GM11168 (cell line): ENCODE results near the gene TSPAN11.

ENCODE experiments used
- in situ Hi-C: fragments of 300-500 bp; cut with MboI; formaldehyde crosslinking; loops from one replicate; pipeline ENCODE4 v1.12.0; 2022; ENCODE audit warnings: low sequenced_read_pairs; ENCODE audit not compliant: unreplicated experiment

The TSPAN11 gene

DNA sequence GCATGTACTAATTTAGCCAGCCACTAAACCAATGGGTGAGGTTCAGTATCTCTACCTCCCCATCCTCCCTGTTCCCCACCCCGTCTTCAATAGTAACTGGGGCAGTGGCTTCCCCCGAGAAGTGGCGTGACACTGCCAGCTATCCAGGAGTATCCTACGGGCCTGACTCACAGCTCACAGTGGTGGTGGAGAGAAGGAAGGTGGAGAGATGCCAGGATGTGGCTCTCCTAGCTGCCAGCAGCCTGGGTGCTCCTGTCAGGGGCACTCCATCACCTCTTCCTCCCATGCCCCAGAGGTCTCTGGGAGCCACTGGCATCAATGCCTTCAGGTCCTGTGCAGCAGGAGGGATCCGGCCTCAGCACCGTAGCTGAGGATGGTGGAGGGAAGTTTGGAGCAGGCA is 49.0 kb downstream of the TSPAN11 start:
- in situ Hi-C loops = no loop called here

DNA sequence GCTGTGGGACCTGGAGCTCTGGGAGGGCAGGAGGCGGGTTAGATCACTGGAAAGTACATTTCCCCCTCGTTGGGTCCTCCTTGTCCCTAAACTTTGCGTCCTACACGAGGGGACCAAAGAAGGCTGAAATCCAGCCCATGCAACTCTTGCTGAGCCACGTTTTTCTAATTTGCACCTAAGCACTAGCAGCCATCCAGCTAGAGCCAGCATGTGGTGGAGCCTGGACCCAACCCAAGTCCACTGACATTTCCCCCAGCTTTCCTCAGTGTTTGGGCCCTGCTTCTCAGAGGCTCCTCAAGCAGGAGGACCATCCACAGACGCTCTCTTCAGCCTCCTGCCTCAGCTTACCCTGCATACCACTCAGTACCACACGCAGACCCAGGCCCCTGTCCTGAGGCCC is 49.7 kb downstream of the TSPAN11 start:
- in situ Hi-C loops = no loop called here

DNA sequence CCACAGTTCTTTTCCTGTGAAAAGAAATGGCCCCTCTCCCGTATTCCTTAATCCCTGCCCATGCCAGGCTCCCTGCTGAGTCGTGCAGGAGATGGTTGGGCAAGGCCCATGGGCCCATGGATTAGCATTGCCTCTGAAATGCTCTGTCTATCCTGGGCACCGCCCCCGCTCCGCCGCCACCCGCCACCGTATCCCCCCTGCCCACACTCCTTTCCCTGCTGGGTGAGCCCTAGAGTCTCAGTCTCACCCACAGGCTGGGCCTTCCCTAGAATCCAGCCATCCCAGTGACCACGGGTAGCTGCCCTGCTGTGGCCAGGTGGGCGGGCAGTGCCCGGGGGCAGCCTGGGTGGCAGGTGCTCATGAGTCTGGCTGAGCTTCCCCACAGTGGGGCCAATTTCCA is 50.6 kb downstream of the TSPAN11 start:
- in situ Hi-C loops = no loop called here

DNA sequence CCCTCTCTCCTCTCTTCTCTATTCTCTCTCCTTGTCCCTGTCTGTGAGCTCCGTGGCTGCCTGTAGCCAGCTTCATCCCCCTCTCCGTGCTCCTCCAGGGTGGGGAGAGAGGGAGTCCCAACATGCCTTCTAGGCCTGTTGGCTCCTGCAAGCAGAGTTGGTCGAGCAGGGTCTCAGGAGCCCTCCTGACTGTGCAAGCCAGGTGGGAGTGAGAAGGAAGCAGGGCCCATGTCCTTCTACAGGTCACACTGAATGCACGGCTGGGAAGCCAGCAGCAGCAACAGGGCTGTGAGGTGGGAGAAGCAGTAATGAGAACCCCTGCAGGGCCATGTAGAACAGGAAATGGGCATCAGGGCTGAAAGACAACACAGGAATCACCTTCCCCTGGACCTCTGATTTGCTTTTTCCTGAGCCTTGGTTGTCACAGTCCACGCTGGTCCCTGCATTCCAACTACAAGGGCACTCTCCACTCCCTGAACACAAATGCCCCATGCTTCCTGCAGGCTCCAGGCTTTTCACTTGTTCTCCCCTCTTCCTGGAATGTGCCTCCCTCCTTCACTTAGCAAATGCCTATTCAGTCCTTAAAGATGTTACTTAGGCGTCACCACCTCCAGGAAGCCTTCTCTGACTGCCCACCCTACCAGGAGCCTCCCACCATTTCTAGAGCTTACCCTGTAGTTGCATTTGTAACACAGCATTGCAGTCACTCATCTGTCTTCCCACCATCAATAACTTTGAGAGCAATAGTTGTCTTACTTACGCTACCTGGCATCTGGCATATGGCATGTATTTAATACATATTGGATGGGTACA is 51.2 kb downstream of the TSPAN11 start:
- in situ Hi-C loops = no loop called here

DNA sequence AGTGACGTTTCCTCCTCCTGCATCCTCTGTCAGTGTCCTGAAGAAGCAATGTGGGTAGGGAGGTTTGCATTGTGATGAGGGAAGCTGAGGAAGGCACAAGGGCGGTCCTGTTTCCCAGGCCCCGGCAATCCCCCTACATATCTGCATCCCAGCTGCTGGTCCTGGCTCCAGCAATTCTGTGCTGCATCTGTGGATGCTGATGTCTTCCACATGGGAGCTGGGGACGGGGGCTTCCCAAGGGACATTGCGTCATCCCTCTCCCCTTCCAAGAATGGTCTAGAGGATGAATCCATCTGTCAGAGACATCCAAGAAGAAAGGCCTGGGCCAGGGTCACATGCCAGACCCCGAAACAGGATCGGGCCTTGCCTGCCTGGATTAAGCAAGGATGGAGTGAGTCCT is 52.1 kb downstream of the TSPAN11 start:
- in situ Hi-C loops = no loop called here

DNA sequence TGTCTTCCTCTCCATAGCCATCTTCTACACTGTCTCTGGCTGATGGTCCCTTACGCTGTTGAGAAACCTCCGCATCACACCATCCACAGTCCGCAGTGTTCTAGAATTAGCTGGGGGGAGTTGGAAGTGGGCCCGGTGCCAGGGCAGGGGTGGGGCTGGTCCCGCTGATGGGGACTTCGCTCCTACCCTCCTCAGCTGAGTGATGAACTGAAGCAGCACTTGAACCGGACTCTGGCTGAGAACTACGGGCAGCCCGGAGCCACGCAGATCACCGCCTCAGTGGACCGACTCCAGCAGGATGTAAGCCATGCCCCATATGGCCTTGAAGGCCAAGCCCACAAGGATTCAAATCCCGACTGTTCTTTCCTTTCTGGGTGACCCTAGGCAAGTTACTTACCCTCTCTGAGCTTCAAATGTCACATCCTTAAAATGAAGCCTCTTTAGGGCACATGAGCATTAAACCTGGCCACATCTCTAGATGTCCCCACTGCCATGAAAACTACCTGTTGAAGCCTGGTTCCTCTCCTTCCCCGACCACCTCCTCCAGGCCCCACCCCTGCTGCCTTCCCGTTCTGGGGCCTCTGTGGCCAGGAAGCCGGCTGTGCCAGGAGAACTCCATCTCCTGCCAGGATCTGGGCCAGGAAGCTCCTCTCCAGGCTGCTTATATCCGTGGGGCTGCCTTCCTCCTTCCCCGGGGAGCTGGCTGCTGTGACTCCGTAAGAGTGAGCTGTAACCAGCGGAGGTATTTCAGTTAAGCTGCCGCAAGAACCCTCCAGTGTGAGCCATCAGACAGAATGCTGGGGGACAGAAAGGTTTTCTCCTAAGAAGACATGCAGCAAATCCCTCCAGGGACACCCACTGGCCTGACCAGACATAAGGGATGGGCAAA is 53.1 kb downstream of the TSPAN11 start:
- in situ Hi-C loops = loop anchor here (10.0 kb wide), 1 partner anchor 135 kb away; no protein-coding TSS in a partner anchor

DNA sequence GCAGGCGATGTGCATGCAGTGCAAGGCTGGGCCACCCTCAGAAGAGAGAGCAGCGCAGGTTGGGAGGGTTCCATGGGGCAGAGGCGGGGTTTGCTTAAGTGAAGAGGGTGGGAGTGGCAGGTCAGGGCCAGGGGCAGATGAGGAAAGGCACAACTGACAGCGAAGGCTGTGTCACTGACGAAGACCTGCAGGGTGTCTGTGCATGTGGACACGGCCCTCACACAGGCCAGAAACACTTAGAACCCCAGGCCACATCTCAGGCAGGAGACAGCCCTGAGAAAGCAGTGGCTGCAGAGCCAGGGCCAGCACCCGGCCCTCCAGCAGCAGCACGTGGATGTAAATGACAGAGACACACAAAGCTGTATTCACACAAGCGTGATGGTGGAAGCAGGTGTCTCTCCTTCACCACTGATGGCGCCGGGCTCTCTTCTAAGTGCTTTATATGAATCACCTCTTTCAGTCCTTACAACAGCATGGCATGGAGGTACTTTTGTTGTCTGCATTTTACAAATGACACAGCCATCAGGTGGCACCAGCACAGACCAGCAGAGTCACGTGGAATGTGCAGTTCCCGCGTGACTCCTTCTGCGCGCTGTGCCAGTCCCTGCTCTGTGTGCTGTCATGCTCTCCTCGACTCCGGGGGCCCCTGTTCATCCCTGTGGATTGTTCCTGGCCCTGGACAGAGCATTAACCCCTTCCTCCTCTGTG is 54.6 kb downstream of the TSPAN11 start:
- in situ Hi-C loops = loop anchor here (10.0 kb wide), 1 partner anchor 136 kb away; no protein-coding TSS in a partner anchor

DNA sequence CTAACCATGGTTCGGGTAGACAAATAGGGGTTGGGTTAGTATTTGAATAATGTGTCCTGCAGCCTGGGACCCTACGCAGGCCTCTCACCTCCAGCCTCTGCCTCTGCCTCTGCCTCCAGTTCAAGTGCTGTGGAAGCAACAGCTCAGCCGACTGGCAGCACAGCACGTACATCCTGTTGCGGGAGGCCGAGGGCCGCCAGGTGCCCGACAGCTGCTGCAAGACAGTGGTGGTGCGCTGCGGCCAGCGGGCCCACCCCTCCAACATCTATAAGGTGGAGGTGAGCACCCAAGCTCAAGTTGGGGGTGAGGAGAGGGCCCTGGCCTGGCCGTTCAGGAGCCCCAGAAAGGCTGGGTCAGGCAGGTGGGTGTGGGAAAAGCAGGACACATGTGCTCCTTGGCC is 55.9 kb downstream of the TSPAN11 start:
- in situ Hi-C loops = loop anchor here (10.0 kb wide), 1 partner anchor 138 kb away; no protein-coding TSS in a partner anchor

DNA sequence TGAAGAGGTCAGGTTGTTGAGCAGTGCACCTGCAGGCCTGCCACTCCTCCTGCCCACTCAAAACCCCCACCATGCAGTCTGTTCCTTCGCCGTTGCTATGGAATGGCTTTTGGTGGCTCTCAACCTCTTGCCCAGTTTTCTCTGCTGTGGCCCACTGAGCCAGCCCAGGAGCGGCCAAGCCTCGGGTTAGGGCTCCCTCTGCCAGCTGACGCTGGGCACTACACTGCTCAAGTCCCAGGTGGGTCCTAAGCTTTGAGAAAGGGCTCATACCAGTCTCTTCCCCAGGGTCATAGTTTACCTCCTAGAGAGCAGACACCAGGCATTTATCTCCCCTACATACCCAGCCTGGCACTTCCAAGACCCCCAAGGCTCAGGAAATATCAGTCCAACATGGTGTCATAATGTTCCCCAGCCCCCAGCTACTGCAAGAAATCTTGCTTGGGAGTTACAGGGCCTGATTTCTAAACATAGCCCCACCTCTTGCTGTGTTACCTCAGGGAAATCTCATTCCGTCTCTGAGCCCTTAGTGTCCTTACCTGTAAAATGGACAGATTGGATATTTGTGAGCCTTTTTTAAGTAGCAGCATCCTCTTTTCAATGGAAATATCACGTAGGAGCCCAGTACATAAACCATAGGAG is 59.4 kb downstream of the TSPAN11 start:
- in situ Hi-C loops = loop anchor here (10.0 kb wide), 1 partner anchor 141 kb away; no protein-coding TSS in a partner anchor

DNA sequence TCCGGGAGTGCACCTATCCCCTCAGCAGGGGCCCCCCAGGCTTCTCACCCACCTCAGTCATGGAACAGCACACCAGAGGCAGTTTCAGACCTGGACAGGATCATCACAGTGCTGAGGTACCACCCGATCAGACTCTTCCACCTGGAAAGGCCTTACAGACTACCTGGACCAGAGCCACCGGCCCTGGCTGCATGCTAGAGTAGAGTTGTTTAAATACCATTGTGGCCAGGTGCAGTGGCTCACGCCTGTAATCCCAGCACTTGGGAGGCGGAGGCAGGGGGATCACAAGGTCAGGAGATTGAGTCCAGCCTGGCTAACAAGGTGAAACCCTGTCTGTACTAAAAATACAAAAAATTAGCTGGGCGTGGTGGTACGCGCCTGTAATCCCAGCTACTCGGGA is 61.5 kb downstream of the TSPAN11 start:
- in situ Hi-C loops = loop anchor here (10.0 kb wide), 1 partner anchor 143 kb away; no protein-coding TSS in a partner anchor

DNA sequence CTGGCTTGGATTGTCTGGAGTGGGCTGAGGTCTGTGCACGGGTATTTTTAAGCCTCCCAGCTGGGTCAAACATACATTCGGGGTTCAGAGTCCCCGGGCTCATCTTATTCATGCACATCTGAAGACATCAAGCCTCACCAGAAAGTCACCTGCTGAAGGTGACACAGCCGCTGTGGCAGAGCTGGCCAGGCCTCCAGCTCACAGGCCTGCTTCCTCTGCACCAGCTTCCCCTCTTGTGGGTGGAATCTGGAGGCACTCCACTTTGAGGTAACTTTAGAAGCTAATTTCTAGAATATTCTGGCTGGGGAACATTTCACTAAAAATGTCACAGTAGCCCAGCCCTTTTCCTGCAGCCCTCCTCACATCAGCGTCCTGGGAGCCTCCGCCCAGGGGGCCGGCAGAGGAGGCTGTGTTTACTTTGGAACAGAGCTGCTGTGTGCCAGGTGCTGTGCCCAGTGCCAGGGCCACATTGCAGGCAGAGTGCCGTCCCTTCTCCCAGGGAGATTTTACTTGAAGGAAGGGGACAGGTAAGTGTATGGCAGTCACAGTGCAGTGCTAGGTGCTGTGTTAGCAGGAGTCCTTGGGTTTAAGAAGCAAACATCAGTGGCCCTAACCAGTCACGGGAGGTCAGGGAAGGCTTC is 62.2 kb downstream of the TSPAN11 start:
- in situ Hi-C loops = loop anchor here (10.0 kb wide), 1 partner anchor 144 kb away; no protein-coding TSS in a partner anchor

DNA sequence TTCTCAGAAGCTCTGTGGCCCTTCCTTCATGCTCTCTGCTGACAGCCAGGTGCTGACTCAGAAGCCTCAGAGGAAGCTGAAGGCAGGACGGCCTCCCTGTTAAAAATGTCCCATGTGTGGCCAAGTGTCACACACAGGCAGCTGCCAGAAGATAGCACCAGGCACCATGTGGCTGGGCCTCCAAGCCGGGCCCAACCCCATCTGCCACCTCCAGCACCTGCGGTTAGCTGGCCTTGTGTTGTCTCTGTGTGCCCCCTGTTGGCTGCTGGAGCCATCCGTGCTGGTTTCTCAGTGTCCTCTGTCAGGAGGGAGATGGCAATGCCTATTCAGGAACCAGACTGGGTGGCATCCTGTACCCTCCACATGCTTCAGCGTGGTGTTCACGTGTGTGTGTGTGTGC is 63.2 kb downstream of the TSPAN11 start:
- in situ Hi-C loops = loop anchor here (10.0 kb wide), 1 partner anchor 145 kb away; no protein-coding TSS in a partner anchor

DNA sequence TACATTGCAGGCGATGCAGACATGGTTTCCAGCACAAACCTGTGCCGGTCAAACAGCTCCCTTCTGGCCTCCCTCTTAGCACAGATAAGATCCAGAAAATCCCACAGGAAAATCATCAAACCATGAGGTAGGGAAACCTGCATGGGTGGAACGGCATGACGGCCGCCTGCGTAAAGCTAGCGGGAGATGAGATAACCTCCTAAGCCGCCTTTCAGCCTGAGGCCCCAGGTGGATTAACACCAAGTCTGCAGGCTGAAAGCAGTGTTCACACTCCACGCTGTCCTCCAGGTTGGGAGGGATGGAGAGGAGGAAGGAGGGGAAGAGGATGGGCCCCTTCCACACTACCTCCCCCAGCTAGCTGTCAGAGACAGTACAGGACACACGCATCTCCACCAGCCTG is 63.8 kb downstream of the TSPAN11 start:
- in situ Hi-C loops = no loop called here

DNA sequence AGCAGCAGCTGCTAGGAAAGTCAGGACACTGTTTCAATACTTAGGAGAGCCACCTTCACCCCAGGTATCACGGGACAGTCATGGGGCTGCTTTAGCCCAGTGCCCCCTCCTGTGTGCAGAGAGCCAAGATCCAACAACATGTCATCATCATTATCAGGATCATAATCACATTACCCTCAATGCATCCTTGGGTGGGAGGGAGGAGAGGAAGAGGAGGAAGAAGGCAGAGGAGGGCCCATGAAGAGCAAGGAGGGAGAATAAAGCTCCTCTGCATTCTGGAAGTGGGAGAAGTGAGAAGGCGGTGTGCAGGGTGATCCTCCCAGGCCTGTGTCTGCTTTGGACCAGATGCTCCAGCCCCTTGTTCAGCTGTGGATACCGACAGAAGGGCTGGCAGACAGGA is 64.2 kb downstream of the TSPAN11 start:
- in situ Hi-C loops = no loop called here

DNA sequence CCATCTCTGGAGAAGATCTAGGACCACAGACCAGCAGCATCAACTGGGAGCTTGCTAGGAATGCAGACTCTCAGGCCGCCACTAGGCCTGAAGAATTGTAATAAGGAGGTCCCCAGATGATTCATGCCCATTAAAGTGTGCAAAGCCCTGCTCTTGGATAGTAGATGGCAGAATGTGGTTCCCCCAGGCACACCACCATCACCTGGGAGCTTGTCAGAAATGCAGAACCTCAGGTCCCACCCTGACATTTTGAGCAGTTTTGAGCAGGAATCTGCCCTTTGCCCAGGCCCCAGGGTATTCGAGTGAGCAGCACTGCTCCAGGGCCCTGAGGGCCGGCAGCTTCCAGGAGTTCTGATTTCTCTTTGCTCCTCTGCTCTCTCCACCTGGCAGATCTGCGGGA is 64.9 kb downstream of the TSPAN11 start:
- in situ Hi-C loops = no loop called here

DNA sequence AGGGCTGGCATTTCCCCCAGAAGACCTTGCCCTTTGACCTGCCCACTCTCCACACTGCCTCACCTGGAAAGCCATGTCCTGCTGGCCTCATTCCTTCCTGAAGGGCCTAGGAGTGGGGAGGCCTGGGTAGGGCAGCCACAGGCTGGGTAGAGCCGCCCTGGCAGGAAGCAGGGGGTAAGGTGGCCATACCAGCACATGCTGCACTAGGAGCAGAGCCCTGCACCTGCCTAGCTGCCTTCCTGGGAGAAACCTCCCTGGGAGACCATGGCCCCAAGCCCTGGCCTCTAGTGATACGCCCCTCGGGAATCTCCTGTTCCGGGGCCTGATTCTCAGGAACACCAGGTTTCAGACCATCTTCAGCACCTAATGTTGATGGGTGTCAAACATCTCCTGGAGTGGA is 65.8 kb downstream of the TSPAN11 start:
- in situ Hi-C loops = no loop called here

DNA sequence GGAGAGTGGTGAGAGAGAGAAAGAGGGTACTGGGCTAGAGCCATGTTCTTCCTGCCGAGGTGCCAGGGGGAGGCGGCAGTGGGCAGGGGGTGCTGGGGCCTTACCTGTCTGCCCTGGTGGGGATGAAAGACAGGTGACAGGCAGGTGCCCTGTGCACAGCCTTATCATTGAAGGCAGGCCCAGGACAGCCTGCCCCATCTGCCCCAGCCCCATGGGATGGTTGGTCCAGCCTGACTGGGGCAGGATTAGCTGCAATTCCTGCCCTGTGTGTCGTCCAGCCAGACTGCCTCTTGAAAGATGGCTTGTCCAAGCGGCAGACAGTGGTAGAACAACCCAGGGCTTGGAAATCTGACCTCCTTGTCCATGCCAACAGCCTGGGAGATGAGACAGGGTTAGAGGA is 67.2 kb downstream of the TSPAN11 start:
- in situ Hi-C loops = no loop called here

DNA sequence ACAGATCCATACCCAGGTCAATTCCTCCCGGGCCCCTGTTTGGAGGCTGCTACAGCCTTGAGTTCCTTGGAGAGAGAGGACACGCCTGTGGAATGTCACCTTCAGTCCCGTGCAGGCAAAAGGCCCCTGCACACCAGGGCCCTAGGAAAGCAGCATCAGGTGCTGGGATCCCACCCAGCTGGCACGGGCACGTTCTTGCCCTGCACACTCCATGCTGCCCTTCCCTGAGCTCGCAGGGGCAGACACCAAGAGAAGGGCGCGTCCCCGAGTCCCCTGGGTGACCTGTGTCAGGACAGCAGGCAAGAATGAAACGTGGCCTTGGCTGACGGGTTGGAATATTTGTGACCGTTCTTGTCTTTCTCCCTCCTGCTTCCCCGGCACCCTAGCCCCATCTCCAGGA is 67.7 kb downstream of the TSPAN11 start:
- in situ Hi-C loops = no loop called here

DNA sequence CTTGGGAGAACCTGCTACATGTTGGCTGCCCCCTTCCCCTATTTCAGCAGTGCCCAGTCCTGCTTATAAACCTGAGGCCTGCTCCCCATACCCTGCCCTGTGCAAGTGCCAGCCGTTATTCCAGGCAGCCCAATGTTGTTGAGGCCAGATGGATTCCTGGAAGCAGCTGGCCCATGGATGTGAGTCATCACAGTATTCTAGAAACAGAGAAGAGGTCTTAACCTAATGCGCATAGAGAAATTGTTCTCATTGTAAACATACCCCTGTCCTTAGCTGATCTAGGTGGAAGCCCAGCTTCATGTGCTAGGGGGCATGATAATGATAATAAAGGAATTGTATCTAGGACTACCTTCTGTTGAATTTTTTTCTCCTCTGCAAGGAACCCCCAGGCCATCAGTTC is 69.7 kb downstream of the TSPAN11 start:
- in situ Hi-C loops = no loop called here
